ENCODE results near the gene C17orf100. TPM values are rescaled to one million over a fixed set of nuclear protein-coding genes. Genes with fewer than 3 reads are reported as not detected.
"Not testable (repeated sequence)": the region's sequence is repeated elsewhere in the genome, so short reads cannot be mapped to it uniquely, and the experiment has no call there.

C17orf100 gene
- total RNA-seq, 2 experiments from 2014 or later, result 0.99 to 1.2 TPM

DNA sequence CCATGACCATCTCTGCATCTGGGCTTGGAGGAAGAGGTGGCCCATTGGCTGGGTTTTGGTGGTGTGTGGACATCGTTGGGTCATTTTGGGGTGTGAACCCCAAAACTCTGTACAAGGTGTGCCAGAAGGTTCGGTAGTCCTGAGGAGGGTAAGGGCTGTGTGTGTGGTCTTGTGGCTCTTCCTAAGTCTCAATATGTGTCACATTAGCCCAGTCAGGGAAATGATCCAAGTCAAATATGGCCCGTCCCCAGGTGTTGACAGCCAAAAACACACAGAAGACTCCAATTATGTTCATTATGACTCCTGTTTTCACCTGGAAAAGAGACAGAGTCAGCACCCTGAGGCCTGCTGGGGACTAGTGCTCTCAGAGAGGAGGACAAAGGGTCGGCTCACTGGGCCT is 34.5 kb downstream of the C17orf100 start:
- H3K9me3 Mint-ChIP-seq, result no peaks in the 10 kb centered on the region
- H3K36me3 Mint-ChIP-seq (ENCODE audit: low read depth), result no peaks in the 10 kb centered on the region
- H3K27me3 Mint-ChIP-seq (ENCODE audit: low read depth), result peaks cover 28% of the 10 kb centered on the region
- H3K27ac Mint-ChIP-seq, result no peak overlapping the region
- CTCF ChIA-PET, result interaction anchor here (0.7 kb wide), 1 partner anchor 708 kb away, joined by 3 read pairs; no protein-coding TSS in a partner anchor
- no peak for DNase-seq
- no peaks in the 10 kb centered on the region for H3K4me1 Mint-ChIP-seq (ENCODE audit: low read depth)
- H3K4me3 Mint-ChIP-seq, result no peak overlapping the region
- intact Hi-C loops (cut with micrococcal nuclease), result no loop called here

DNA sequence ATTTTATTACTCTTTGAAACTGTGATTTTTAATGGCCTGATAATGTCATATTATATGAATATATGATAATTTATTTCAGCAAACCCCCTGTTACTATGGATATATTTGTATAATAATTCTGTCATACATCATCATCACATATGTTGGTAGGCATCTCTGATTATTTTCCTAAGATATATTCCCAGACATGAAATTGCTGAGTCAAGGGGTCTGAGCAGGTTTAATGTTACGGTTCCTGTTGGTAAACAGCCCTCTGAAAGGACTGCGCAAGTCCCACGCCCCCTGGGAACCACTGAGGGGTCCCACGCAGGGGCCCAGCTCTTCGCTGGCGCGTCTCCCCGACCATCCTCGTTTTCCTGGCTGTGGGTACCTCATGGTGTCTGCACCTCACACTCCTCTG is 37.4 kb downstream of the C17orf100 start:
- H3K27me3 Mint-ChIP-seq (ENCODE audit: low read depth), result peaks cover 19% of the 10 kb centered on the region
- H3K9me3 Mint-ChIP-seq, result no peaks in the 10 kb centered on the region
- no peak overlapping the region for H3K4me3 Mint-ChIP-seq
- CTCF ChIA-PET, result no interaction called here
- no peaks in the 10 kb centered on the region for H3K4me1 Mint-ChIP-seq (ENCODE audit: low read depth)
- no peaks in the 10 kb centered on the region for H3K36me3 Mint-ChIP-seq (ENCODE audit: low read depth)
- H3K27ac Mint-ChIP-seq, result no peak overlapping the region
- intact Hi-C loops (cut with micrococcal nuclease), result no loop called here
- DNase-seq, result no peak

DNA sequence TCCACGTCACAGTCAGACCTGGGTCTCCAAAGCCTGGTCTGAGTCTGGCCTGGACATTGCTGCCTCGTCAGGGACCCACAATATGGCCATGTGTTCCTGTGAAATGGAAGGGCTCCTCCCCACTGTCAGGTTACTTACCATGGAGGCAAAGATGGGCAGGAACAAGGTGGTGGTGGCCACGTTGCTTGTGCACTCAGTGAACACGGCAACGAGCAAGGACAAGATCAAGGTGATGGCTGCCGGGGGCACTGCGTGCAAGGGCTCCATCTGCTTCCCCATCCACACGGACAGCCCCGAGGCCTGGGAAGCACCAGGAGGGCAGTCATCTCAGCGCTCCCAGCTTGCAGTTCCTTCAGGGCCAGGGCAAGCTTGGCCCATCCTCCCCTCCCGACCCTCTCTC is 39.1 kb downstream of the C17orf100 start:
- Mint-ChIP-seq H3K9me3 (no peaks in the 10 kb centered on the region), H3K27ac (no peak overlapping the region), H3K27me3 (ENCODE audit: low read depth) (peaks cover 16% of the 10 kb centered on the region), H3K4me3 (no peak overlapping the region), H3K4me1 (ENCODE audit: low read depth) (no peaks in the 10 kb centered on the region), H3K36me3 (ENCODE audit: low read depth) (no peaks in the 10 kb centered on the region)
- CTCF ChIA-PET, result no interaction called here
- no peak for DNase-seq
- intact Hi-C loops (cut with micrococcal nuclease), result no loop called here

GRCh38 chr17:6691546-6691945 is 40.0 kb downstream of the C17orf100 start:
- CTCF ChIA-PET, result no interaction called here
- Mint-ChIP-seq H3K4me1 (ENCODE audit: low read depth) (no peaks in the 10 kb centered on the region), H3K9me3 (no peaks in the 10 kb centered on the region), H3K36me3 (ENCODE audit: low read depth) (no peaks in the 10 kb centered on the region), H3K27ac (no peak overlapping the region), H3K27me3 (ENCODE audit: low read depth) (peaks cover 13% of the 10 kb centered on the region), H3K4me3 (no peak overlapping the region)
- DNase-seq, result no peak
- intact Hi-C loops (cut with micrococcal nuclease), result no loop called here

- H3K4me3 Mint-ChIP-seq; DNase-seq; H3K4me1 Mint-ChIP-seq (ENCODE audit: low read depth); H3K36me3 Mint-ChIP-seq (ENCODE audit: low read depth); intact Hi-C loops (cut with micrococcal nuclease); H3K27ac Mint-ChIP-seq; H3K9me3 Mint-ChIP-seq; CTCF ChIA-PET: not testable (repeated sequence)
- peaks cover 13% of the 10 kb centered on the region for H3K27me3 Mint-ChIP-seq (ENCODE audit: low read depth)
These were observed 40.4 kb downstream of the C17orf100 start for GRCh38 chr17:6691958-6692357.

DNA sequence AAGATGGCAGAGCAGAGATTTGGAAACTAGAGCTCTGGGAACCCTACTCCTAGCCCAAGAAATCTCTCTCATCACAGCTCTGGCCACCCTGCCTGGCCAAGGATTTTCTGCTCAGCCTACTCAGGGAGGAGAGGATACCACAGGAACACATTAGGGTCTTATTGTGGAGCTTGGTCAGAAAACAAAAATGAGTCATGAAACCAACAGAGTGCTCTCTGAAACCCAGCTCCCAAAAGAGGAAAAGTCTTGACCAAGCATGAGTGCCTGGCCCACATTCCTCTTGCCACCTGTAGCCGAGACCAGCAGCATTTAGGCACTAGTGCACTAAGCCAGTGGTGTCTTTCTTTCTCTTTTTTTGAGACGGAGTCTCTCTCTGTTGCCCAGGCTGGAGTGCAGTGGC is 43.5 kb downstream of the C17orf100 start:
- H3K4me3 Mint-ChIP-seq, result no peak overlapping the region
- no peaks in the 10 kb centered on the region for H3K9me3 Mint-ChIP-seq
- CTCF ChIA-PET, result no interaction called here
- H3K27ac Mint-ChIP-seq, result no peak overlapping the region
- H3K36me3 Mint-ChIP-seq (ENCODE audit: low read depth), result no peaks in the 10 kb centered on the region
- DNase-seq, result no peak
- H3K27me3 Mint-ChIP-seq (ENCODE audit: low read depth), result peaks cover 12% of the 10 kb centered on the region
- no peaks in the 10 kb centered on the region for H3K4me1 Mint-ChIP-seq (ENCODE audit: low read depth)
- intact Hi-C loops (cut with micrococcal nuclease), result no loop called here

- no peak for DNase-seq
- no peak overlapping the region for H3K4me3 Mint-ChIP-seq
- H3K36me3 Mint-ChIP-seq (ENCODE audit: low read depth), result no peaks in the 10 kb centered on the region
- H3K27ac Mint-ChIP-seq, result no peak overlapping the region
- peaks cover 10% of the 10 kb centered on the region for H3K27me3 Mint-ChIP-seq (ENCODE audit: low read depth)
- CTCF ChIA-PET, result no interaction called here
- H3K9me3 Mint-ChIP-seq, result no peaks in the 10 kb centered on the region
- intact Hi-C loops (cut with micrococcal nuclease), result no loop called here
- no peaks in the 10 kb centered on the region for H3K4me1 Mint-ChIP-seq (ENCODE audit: low read depth)
These were observed 44.0 kb downstream of the C17orf100 start for GRCh38 chr17:6695565-6695964.

DNA sequence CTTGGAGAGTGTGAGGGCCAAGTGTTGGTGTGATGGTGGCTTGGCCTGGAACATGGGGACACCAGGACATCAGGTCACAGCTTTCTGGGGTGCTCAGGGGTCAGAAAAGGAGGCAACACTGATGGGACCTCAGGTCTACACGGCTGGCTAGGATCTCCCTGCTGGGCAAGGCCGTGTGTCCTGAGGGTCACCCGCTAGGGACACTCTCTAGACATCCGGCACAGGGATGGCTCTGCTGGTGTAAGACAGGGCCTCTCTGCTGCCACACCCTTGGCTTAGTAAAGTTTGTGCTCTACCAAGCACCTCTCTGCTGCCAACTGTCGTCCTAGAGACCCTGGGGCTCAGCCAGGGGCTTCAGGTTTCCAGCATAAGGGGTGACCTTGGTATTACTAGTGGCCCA is 45.3 kb downstream of the C17orf100 start:
- H3K36me3 Mint-ChIP-seq (ENCODE audit: low read depth), result no peaks in the 10 kb centered on the region
- peaks cover 1% of the 10 kb centered on the region for H3K4me1 Mint-ChIP-seq (ENCODE audit: low read depth)
- no peak overlapping the region for H3K4me3 Mint-ChIP-seq
- intact Hi-C loops (cut with micrococcal nuclease), result no loop called here
- H3K27me3 Mint-ChIP-seq (ENCODE audit: low read depth), result peaks cover 5% of the 10 kb centered on the region
- CTCF ChIA-PET, result no interaction called here
- no peaks in the 10 kb centered on the region for H3K9me3 Mint-ChIP-seq
- H3K27ac Mint-ChIP-seq, result no peak overlapping the region
- no peak for DNase-seq

DNA sequence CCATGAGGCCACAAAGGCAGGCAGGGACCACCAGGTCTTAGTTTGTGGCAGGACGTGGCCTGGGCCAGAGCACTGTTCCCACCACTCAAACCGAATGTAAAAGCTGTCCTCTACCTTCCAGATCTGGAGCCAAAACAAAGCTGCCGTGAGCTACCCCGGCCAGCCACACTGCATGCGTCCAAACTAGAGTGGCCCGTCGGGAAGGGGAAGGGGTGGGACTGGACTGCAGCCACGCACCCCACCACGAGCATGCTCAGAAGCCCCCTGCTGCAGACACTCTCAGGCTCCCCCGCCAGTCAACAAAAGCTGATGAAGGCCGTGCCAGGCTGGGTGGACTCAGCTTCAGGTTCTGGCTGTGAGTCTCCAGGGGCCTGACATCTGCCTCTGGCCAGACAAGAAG is 46.4 kb downstream of the C17orf100 start:
- Mint-ChIP-seq H3K27ac (no peak overlapping the region), H3K4me1 (ENCODE audit: low read depth) (peaks cover 4% of the 10 kb centered on the region), H3K4me3 (no peak overlapping the region), H3K27me3 (ENCODE audit: low read depth) (no peaks in the 10 kb centered on the region), H3K9me3 (no peaks in the 10 kb centered on the region), H3K36me3 (ENCODE audit: low read depth) (no peaks in the 10 kb centered on the region)
- intact Hi-C loops (cut with micrococcal nuclease), result no loop called here
- no peak for DNase-seq
- CTCF ChIA-PET, result interaction anchor here (1.1 kb wide), 1 partner anchor 36 kb away, joined by 3 read pairs; no protein-coding TSS in a partner anchor

DNA sequence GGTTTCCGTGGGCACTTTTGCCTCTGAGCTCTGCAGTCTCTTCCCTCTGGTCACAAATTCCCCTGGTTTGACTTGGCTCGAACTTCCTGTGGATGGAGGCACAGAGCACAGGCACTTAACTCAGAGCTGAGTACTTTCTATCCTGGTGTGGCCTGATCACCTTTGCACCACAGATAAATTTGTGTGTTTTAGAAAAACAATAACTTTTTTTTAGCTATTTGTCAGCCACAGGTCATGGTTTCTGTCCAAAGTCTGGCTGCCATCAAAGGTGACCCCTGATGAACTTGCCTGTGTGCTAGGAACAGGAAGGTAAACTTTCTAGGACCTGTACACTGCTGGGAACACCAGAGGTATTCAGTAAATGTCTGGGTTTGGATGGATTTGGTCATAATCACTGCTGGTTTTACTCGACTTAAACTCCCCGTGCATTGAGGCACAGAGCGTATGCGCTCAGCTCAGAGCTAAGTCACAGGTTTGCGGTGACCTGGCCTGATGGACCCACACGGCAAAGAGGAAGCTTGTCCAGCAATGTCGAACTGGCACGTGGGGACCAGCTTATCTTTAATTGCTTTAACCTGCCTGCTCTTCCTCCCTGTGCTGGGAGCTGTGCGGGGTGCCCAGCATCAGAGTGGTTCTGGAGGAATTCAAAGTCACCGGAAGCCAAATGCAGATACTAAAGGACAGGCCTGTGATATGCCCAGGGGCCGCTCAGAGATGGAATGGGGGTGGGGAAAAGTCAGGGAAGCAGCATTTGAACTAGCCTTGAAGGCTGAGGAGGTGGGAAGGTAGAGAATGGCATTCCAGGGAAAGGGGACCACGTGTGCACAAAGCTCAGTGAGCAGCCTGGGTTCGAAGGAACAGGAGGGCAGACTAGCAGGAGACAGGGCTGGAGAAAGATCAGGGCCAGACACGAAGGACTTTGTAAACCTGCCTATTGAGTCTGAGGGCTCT is 48.7 kb downstream of the C17orf100 start:
- intact Hi-C loops (cut with micrococcal nuclease), result no loop called here
- H3K27me3 Mint-ChIP-seq (ENCODE audit: low read depth), result no peaks in the 10 kb centered on the region
- no peaks in the 10 kb centered on the region for H3K36me3 Mint-ChIP-seq (ENCODE audit: low read depth)
- DNase-seq, result no peak
- no peak overlapping the region for H3K4me3 Mint-ChIP-seq
- no peak overlapping the region for H3K27ac Mint-ChIP-seq
- H3K9me3 Mint-ChIP-seq, result no peaks in the 10 kb centered on the region
- peaks cover 4% of the 10 kb centered on the region for H3K4me1 Mint-ChIP-seq (ENCODE audit: low read depth)
- CTCF ChIA-PET, result no interaction called here

- Mint-ChIP-seq H3K9me3 (no peaks in the 10 kb centered on the region), H3K27ac (no peak overlapping the region), H3K4me1 (ENCODE audit: low read depth) (peaks cover 4% of the 10 kb centered on the region), H3K27me3 (ENCODE audit: low read depth) (no peaks in the 10 kb centered on the region), H3K4me3 (no peak overlapping the region), H3K36me3 (ENCODE audit: low read depth) (no peaks in the 10 kb centered on the region)
- CTCF ChIA-PET, result interaction anchor here (0.7 to 1.2 kb wide), 2 partner anchors 39 to 203 kb away, joined by 3 read pairs; no protein-coding TSS in a partner anchor
- intact Hi-C loops (cut with micrococcal nuclease), result no loop called here
- no peak for DNase-seq
These were observed 49.4 kb downstream of the C17orf100 start for GRCh38 chr17:6700948-6701307.

DNA sequence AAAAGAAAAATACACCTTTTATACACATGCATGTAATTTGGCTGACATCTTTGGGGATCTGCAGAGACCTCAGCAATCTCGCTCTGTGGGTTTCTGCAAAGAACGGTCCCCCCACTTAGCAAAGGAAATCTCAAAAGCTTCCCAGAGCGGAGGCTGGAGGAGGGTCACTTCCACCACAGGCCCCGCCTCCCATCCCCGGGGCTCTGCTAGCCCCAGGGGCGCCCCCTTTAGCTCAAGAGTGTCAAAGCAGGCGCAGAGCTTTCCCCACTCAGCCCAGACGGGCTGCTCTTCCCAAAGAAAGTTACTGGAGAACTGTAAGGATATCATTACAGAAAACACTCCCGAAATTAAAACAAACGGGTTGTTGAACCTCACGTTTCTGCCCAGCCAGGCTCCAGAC is 50.2 kb downstream of the C17orf100 start:
- Mint-ChIP-seq H3K4me3 (no peak overlapping the region), H3K27me3 (ENCODE audit: low read depth) (no peaks in the 10 kb centered on the region), H3K4me1 (ENCODE audit: low read depth) (peaks cover 4% of the 10 kb centered on the region), H3K36me3 (ENCODE audit: low read depth) (no peaks in the 10 kb centered on the region), H3K27ac (no peak overlapping the region), H3K9me3 (no peaks in the 10 kb centered on the region)
- CTCF ChIA-PET, result interaction anchor here (0.7 to 1.2 kb wide), 3 partner anchors 36 to 202 kb away, joined by 3 to 4 read pairs (median 3); no protein-coding TSS in a partner anchor
- intact Hi-C loops (cut with micrococcal nuclease), result no loop called here
- peak; percentile 55 for DNase-seq

DNA sequence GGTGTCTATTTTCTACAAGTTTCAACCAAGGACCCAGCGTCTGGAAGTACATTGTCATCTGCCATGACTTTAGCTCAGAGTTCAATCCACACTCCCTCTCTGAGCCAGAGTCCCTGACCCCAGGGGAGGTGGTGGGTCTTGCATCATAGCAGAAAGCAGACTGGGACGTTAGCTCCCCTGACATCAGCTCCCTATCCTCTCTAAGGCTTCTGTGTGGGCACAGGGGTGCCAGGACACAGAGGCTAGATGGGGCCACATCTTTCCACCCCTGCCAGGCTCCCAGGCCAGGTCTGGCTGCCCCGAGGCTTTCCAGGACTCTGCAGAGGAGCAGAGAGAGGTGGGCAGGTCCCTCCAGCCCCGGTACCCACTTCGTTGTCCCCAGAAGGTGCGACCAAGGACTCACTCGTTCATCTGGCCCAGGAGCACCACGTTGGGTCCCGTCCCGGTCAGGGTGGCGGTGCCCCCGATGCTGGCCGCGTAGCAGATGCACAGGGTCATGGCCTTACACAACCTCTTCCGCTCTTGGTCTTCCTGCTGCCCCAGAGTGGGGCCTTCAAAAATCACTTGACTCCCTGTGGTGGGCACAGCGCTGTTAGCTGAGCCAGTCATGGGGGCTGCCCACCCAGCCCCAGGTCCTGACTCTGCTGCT is 51.1 kb downstream of the C17orf100 start:
- intact Hi-C loops (cut with micrococcal nuclease), result no loop called here
- Mint-ChIP-seq H3K4me3 (no peak overlapping the region), H3K36me3 (ENCODE audit: low read depth) (no peaks in the 10 kb centered on the region), H3K9me3 (no peaks in the 10 kb centered on the region), H3K4me1 (ENCODE audit: low read depth) (peaks cover 4% of the 10 kb centered on the region), H3K27me3 (ENCODE audit: low read depth) (no peaks in the 10 kb centered on the region), H3K27ac (no peak overlapping the region)
- no peak for DNase-seq
- CTCF ChIA-PET, result interaction anchor here (1.1 kb wide), 1 partner anchor 37 kb away, joined by 4 read pairs; no protein-coding TSS in a partner anchor

All from activated naive CD4-positive, alpha-beta T cell treated with anti-CD3 and anti-CD28 coated beads for 36 hours (primary cell).